ENCODE measurements around the gene CCDC187.
"Not testable (repeated sequence)": the region's sequence is repeated elsewhere in the genome, so short reads cannot be mapped to it uniquely, and the experiment has no call there.

CCDC187 gene

DNA sequence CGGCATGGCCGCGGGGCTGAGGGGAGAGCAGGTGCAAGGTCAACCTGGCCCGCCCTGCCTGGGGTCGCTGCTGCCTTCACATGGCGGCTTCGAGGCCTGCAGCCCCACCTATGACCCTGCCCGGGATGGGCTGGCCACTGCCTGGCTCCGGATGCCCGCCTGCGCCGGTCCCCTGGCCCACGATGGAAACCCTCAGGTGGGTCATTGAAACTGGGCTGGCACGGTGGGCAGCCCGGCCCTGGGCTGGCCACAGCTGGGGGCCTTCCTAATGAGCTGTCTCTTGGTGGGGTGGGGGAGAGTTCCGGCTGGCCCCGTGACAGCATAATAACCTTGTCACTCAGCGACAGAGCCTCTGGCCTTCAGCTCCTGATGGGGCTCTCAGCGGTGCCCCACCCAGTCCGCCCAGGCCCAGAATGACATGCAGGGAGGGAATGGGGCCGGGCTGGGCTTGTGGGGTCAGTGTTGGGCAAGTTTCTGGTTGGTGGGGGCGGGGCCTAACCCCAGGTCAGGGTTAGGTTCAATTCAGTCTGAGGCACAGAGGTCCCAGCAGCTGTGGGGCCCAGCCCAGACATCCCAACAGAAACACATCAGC, at the start of gene CCDC187:
CCDC187 (minus strand) TSS at position 270 of the 592 bp plus-strand sequence; CDS start at position 6, 264 bp downstream.
- no peak for DNase-seq (ENCODE audit: low spot score)

- DNase-seq (ENCODE audit: low spot score), result no peak
Measured at GRCh38 chr9:136353088-136353487, 49.2 kb upstream of the CCDC187 start.

- DNase-seq (ENCODE audit: low spot score), result no peak
Measured at GRCh38 chr9:136352682-136353081, 48.8 kb upstream of the CCDC187 start.

GRCh38 chr9:136351868-136352267, 48.0 kb upstream of the CCDC187 start:
- DNase-seq (ENCODE audit: low spot score), result not testable (repeated sequence)

DNA sequence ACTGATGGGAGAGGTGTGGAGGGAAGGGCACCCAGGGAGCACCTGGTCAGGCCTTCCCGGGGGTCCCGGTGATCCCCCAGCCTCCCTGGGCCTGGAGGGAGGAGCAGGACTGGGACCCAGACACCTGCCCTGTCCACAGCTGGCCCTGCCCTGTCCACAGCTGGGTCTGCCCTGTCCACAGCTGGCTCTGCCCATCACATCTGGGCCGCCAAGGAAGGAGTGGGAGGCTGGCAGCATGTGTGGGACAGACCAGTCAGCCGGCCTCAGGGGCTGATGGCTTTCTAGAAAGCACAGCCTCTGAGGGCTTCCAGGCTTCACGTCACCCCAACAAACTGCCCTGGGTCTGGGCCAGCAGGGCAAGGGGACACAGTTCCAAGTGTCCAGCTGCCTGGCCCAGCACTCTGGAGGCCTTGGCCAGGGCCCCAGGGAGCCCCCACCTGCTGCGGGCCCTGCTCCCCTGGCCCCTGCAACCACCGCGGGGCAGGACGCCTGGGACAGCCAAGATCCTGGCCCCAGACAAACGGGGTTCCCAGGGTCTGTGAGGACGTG, 47.4 kb upstream of the CCDC187 start:
- no peak for DNase-seq (ENCODE audit: low spot score)

DNA sequence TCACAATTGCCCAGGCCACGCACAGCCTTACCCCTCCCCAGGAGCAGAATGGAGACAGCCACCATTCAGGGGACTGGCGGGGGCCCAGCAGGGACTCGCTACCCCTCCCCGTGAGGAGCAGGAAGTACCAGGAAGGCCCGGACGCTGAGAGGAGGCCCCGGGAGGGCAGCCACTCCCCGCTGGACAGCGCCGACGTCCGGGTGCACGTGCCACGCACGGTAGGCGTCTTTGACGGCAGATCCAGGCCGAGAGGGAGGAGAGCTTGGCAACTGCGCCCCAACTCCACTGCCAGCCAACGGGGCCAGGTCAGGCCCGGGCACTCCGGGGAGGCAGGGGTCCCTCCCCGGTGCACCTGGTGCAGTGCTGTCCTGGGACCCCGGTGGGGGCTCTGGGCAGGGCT, 45.7 kb upstream of the CCDC187 start:
- DNase-seq (ENCODE audit: low spot score), result no peak

GRCh38 chr9:136348691-136349090, 44.8 kb upstream of the CCDC187 start:
- DNase-seq (ENCODE audit: low spot score), result no peak

DNA sequence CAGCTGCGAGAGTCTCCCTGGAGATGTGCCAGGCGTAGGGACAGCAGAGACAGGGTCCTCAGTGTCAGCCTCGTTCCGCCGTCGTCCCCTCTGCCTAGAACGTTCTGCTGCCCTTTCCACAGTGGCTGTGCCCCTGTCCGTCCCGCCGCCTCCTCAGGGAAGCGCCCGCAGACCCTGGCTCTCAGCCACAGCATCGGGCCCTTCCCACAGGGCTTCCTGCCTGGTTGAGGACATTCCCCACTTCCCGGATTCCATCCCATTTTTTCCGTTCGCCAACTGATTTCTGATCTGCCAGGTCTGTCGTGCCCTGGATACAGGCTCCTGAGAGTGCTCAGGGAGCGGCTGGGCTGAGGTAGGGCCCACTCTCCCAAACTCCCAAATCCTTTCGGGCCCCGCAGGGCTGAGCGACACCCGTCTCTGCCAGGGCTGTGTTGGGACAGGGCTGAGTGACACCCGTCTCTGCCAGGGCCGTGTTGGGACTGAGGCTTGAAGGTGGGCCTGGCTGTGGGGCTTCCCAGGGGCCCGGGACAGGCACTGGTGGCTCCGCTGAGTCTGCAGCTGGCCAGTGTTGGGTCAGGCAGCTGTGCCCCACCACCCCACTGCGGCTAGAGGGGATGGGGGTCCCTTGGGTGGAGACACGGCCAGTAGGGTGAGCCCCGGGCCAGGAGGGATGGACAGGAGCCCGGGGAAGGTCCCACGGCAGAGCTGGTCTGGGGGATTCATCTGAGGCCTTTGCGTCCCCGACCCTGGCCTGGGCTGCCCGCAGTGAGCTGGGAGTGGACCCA, 43.8 kb upstream of the CCDC187 start:
- no peak for DNase-seq (ENCODE audit: low spot score)

- DNase-seq (ENCODE audit: low spot score), result peak; percentile 73
Measured at GRCh38 chr9:136346927-136347465, 43.1 kb upstream of the CCDC187 start.

- no peak for DNase-seq (ENCODE audit: low spot score)
Measured at GRCh38 chr9:136346157-136346481, 42.2 kb upstream of the CCDC187 start.

DNA sequence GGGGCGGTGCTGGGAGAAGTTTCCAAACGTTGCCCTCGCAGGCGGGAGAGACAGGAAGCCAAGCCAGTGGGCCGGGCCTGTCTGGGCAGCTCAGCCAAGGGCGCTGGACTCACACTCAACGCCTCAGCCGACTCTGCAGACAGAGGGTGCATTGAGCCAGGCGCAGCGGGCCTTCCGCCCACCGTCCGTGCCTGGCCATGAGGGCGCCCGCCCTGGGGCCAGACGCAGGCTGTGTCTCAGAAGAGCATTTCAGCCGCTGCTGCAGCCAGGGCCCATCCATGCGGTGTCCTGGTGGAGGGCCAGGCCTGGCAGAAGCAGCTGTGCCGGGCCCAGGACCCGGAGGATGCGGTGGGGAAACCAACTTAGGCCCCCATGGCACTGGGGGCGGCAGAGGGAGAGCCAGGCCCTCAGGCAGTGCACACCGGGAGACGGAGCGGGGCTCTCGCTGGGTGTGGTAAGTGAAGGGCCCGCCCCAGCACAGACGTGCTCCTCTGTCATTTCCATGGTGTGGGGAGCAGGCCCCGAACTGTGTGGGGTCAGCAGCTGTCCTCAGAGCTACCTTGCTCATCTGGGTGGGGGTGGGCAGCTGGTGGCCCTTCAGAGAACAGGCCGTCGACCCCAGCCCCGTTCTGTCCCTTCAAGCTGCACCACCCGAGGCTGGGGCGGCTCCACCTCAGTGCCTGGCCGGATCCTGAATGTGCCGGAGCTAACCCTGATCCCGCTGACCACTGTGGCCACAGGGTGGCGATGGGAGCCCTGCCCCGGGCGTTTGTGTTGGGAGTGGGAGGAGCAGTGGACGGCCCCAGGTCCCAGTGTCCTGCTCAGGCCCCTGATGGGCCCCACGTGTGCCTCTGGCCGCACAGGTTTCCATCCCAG, 41.6 kb upstream of the CCDC187 start:
- peak; percentile 74 for DNase-seq (ENCODE audit: low spot score)

DNA sequence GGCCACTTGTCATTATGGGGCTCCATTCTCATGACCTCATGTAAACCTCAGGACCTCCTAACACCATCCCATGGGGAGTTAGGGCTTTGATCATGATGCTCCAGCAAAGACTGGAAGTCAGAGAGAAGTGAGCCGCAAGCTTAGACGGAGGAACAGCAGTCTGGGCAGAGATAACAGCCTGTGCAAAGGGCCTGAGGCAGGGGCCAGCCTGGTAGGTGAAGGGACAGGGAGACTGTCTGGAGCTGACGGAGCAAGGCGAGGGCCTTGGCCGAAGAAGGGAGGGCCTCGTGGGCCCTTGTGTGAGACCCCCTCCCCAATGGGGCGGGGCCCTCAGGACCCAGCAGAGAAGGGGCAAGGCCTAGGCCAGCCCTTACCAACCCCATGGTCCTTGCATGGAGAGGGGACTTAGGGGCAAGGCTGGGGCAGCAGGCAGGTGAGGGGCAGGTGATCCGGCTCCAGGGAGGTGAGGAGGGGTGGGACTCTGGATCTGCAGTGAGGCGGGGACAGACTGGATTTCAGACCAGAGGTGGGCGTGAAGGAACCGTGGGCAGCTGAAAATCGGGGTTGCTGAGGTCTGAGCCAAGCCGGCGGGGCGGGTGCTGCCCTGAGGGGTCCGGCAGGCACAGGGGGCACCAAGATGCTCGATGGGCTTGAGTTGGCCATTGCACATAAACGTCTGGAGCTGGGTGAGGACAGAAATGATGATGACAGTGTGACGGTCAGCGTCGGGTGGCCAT, 40.8 kb upstream of the CCDC187 start:
- DNase-seq (ENCODE audit: low spot score), result no peak

DNA sequence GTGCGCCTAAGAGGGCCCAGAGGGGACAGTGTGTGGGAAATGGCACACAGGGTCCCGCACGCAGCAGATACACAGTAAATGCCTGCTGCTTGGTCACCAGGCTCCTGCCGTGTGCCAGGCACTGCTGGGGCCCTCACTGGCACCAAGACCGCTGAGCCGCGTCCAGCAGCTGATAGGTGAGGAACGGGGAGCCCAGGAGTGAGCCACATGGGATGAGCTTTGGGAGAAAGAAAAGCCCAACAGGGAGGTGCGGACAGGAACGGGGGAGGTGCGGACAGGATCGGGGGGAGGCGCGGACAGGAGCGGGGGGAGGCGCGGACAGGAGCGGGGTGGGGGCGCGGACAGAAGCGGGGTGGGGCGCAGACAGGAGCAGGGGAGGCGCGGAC, 40.0 kb upstream of the CCDC187 start:
- DNase-seq (ENCODE audit: low spot score), result no peak

DNA sequence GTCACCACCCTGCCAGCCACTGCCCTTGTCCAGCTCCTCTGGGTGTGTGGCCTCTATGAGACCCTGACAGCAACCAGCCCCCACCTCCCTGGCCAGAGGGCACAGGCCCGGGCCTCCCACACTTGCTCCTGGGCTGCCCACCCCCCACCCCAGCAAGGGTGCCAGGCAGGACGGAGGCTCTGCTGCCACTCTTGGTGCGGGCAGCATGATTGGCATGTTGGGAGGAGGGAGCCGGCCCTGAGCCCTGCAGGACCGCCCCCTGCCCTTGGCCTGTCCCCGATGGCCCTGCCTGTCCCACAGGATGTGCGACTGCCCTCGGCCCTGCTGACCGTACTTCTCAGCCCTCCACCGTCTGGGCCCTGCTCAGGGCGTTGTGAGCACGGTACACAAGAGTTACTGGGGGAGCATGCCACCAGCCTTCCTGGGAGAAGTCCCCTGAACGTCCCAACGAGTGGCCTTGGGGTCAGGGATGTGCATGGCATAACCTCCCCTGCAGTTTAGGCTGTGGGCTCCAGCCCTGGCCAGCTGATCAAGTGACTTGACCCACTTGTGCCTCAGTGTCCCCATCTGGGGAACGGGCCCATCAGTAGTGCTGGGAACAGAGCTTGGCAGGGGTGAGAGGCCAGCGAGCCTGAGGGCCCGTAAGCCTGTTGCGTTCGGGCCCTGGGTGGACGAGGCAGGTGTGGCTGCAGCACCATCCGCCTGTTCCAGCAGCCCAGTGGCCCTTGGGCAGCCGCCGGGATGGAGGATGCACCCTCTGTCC, 39.4 kb upstream of the CCDC187 start:
- DNase-seq (ENCODE audit: low spot score), result no peak

GRCh38 chr9:136342181-136343120, 38.6 kb upstream of the CCDC187 start:
- peak; percentile 54 for DNase-seq (ENCODE audit: low spot score)

DNA sequence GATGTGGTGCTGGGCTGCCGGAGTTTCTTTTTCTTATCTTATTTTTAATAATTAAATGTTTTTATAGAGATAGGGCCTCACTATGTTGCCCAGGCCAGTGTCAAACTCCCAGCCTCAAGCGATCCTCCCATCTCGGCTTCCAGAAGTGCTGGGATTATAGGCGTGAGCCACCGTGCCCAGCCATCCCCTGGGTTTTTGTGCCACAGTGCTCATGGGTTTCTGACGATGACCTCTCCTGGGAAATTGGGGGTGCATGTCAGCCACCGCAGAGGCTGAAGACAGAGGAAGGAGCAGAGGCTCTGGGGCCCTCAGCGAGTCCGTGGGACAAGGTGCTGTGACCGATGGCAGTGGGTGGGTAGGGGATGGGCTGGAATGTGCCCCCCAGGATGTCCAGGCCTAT, 37.9 kb upstream of the CCDC187 start:
- no peak for DNase-seq (ENCODE audit: low spot score)

- DNase-seq (ENCODE audit: low spot score), result no peak
Measured at GRCh38 chr9:136341042-136341655, 37.3 kb upstream of the CCDC187 start.

- DNase-seq (ENCODE audit: low spot score), result no peak
Measured at GRCh38 chr9:136340356-136341041, 36.6 kb upstream of the CCDC187 start.

DNA sequence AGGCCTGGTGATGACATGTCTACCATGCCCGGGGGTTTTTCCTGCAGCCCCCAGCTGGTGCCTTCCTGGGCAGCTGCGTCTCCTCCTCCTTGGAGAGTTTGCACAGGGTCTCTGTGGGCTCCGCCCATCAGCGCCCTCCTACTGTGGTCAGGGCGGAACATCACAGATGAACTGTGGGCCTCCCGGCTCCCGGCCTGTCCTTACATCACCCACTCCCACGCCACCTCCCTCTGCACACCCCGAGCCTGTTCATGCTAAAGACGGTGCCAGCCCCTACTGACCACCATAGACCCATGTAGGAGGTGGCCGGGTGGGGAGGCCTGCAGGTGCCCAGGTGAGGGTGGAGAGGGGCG, 36.0 kb upstream of the CCDC187 start:
- DNase-seq (ENCODE audit: low spot score), result no peak
